ENCODE data around the gene PRELP.

The PRELP gene

DNA sequence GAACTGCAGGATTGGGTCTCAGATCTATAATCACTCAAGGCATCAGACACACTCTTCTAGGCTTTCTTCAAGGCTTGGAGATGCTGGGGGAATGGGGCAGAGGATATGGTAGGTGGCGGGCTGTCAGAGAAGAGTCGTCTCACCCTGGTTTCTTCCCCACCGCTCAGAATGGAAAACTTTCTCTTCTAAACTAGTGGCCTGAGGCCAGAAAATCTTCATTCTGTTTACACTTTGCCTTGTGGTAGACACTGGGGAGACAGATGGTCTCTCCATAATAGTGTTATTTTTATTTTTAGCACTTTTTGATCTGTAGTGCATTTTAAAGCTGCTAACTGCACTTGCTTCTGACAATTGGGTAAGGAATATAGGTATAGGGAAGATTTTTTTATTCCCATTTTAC lies 2.6 kb downstream of the PRELP start:
- no peak for DNase-seq (ENCODE audit: extremely low read depth, insufficient read length)
- Histone ChIP-seq H3K27me3 (replicated peaks; ENCODE audit: control insufficient read depth, insufficient read depth, low read length) (no peaks in the 10 kb centered on the region), H3K4me3 (replicated peaks; ENCODE audit: low read depth, low read length) (no peak overlapping the region), H3K36me3 (ENCODE audit: control insufficient read depth, insufficient read depth, low read length) (no peaks in the 10 kb centered on the region)
- TF ChIP-seq, protein P1, sequence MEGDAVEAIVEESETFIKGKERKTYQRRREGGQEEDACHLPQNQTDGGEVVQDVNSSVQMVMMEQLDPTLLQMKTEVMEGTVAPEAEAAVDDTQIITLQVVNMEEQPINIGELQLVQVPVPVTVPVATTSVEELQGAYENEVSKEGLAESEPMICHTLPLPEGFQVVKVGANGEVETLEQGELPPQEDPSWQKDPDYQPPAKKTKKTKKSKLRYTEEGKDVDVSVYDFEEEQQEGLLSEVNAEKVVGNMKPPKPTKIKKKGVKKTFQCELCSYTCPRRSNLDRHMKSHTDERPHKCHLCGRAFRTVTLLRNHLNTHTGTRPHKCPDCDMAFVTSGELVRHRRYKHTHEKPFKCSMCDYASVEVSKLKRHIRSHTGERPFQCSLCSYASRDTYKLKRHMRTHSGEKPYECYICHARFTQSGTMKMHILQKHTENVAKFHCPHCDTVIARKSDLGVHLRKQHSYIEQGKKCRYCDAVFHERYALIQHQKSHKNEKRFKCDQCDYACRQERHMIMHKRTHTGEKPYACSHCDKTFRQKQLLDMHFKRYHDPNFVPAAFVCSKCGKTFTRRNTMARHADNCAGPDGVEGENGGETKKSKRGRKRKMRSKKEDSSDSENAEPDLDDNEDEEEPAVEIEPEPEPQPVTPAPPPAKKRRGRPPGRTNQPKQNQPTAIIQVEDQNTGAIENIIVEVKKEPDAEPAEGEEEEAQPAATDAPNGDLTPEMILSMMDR (IDR thresholded peaks at IDR 0.05; ENCODE audit: insufficient read depth, low read length, poor library complexity, severe bottlenecking): no peak

DNA sequence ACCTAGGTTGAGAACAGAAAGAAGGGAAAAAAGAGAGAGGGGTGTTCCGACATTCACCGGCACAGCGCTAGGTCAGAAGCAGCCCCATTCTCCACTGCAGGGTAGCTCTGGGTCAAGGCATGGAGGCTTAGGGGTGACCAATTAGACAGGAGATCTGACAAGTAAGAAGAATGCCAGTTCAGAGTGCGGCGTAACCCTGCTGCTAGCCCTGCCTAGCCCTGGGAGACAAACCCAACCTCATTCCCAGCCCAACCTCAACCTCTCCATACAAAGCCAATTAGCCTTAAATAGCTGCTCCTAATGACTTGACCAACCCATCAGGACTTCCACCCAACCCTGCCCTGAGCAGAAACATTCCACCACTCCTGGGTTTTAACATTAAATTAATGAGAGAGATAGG lies 3.4 kb downstream of the PRELP start:
- TF ChIP-seq, protein P1 (IDR thresholded peaks at IDR 0.05; ENCODE audit: insufficient read depth, low read length, poor library complexity, severe bottlenecking): no peak
- DNase-seq (ENCODE audit: extremely low read depth, insufficient read length): no peak
- Histone ChIP-seq H3K36me3 (ENCODE audit: control insufficient read depth, insufficient read depth, low read length) (no peaks in the 10 kb centered on the region), H3K27me3 (replicated peaks; ENCODE audit: control insufficient read depth, insufficient read depth, low read length) (no peaks in the 10 kb centered on the region), H3K4me3 (replicated peaks; ENCODE audit: low read depth, low read length) (no peak overlapping the region)

DNA sequence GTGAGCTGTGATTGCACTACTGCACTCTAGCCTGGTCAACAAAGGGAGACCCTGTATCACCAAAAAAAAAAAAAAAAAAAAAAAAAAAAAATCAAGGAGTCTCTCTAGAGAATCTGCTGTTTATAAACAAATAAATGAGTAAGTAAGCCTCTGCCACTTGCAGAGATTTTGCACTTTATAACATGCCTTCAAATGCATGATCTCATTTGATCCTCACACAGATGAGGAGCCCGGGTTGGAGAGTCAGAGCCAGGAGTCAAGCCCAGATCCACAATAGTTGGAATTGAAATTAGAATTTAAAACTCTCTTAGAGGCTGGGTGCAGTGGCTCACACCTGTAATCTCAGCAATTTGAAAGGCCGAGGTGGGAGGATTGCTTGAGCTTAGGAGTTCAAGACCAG lies 4.0 kb downstream of the PRELP start:
- Histone ChIP-seq H3K4me3 (replicated peaks; ENCODE audit: low read depth, low read length) (no peak overlapping the region), H3K27me3 (replicated peaks; ENCODE audit: control insufficient read depth, insufficient read depth, low read length) (no peaks in the 10 kb centered on the region), H3K36me3 (ENCODE audit: control insufficient read depth, insufficient read depth, low read length) (no peaks in the 10 kb centered on the region)
- DNase-seq (ENCODE audit: extremely low read depth, insufficient read length): no peak
- TF ChIP-seq, protein P1 (IDR thresholded peaks at IDR 0.05; ENCODE audit: insufficient read depth, low read length, poor library complexity, severe bottlenecking): no peak

DNA sequence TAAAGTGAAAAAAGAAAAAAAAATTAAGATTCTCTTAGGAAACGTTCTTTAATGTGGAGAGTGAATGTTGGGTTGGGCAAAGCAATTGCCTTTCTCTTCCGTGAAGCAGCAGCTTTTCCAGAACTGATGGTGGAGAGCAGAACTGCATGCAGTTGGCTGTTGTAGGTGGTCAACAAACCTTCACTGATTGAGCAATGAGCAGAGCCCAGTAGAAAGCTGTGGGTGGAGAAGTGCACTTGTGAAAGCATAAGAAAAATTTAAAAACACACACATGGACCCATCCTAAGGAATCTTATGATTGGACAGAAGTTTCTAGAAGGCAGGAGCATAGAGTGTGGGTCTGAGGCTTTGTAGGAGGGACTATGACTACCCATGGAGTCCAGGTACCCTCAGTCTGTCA lies 4.5 kb downstream of the PRELP start:
- no peaks in the 10 kb centered on the region for H3K36me3 ChIP-seq (ENCODE audit: control insufficient read depth, insufficient read depth, low read length)
- DNase-seq (ENCODE audit: extremely low read depth, insufficient read length): no peak
- no peak overlapping the region for H3K4me3 ChIP-seq (replicated peaks; ENCODE audit: low read depth, low read length)
- no peaks in the 10 kb centered on the region for H3K27me3 ChIP-seq (replicated peaks; ENCODE audit: control insufficient read depth, insufficient read depth, low read length)
- TF ChIP-seq, protein P1 (IDR thresholded peaks at IDR 0.05; ENCODE audit: insufficient read depth, low read length, poor library complexity, severe bottlenecking): no peak

DNA sequence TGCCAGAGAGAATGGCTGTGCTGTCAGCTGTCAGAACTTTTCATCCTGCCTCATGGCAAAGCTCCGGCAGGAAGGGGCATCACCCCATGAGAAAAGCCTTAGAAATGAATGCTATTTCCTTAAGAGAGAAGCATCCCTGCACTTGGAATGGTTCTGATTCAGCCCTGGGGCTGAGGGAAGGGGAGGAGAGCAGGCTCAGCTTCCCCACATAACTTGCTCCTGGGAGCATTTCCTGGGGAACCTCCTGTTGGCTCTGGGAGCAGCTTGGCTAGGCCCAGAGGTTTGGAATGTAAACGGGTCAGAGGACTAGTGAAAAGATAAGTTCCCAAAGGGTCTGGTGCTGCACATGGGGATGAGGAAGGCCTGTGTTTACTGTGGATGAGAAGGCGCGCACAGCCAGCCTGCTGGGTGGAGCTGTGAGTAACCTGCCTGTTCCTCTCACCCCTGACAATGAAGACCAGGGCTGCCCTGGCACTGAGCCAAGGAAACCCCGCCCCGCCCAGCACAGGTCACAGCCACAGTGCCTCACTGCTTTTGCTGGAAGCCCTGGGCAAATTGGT lies 5.0 kb downstream of the PRELP start:
- Histone ChIP-seq H3K4me3 (replicated peaks; ENCODE audit: low read depth, low read length) (no peak overlapping the region), H3K36me3 (ENCODE audit: control insufficient read depth, insufficient read depth, low read length) (no peaks in the 10 kb centered on the region), H3K27me3 (replicated peaks; ENCODE audit: control insufficient read depth, insufficient read depth, low read length) (no peaks in the 10 kb centered on the region)
- TF ChIP-seq, protein P1 (IDR thresholded peaks at IDR 0.05; ENCODE audit: insufficient read depth, low read length, poor library complexity, severe bottlenecking): no peak
- no peak for DNase-seq (ENCODE audit: extremely low read depth, insufficient read length)

DNA sequence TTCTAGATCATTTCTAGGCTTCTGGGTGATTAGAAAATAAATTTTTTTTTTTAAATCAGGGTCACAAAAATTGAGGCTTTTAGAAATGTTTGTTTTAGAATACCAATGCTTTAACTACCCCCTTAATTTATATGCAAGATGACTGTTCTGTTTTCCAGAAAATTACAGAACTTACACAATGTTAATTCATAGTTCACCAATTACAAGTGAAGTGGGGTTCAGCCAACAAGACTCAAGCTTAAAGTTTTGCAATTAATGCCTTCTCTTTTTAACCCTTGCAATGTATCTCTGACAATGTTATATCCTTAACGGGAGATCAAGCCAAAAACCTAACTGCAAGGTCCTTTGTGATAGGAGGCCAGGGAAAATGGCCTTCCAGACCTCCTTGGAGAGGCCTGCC lies 5.6 kb downstream of the PRELP start:
- TF ChIP-seq, protein P1 (IDR thresholded peaks at IDR 0.05; ENCODE audit: insufficient read depth, low read length, poor library complexity, severe bottlenecking): no peak
- no peak for DNase-seq (ENCODE audit: extremely low read depth, insufficient read length)
- Histone ChIP-seq H3K4me3 (replicated peaks; ENCODE audit: low read depth, low read length) (no peak overlapping the region), H3K27me3 (replicated peaks; ENCODE audit: control insufficient read depth, insufficient read depth, low read length) (no peaks in the 10 kb centered on the region), H3K36me3 (ENCODE audit: control insufficient read depth, insufficient read depth, low read length) (no peaks in the 10 kb centered on the region)
